Stimulated activated naive CD8-positive, alpha-beta T cell treated with anti-CD3 and anti-CD28 coated beads, Interleukin-15, Interleukin-2, amounts not matched to agents 100 ng/mL and 50 ng/mL, for 24 hours (primary cell): ENCODE data around the gene ENTHD1.
"Not testable (repeated sequence)": the region's sequence is repeated elsewhere in the genome, so short reads cannot be mapped to it uniquely, and the experiment has no call there.

Experiments used
- H3K27ac Mint-ChIP-seq: one replicate; pipeline ENCODE4 v1.8.0; 2021; ENCODE audit warnings: mild to moderate bottlenecking, mixed read lengths
- H3K27me3 Mint-ChIP-seq: one replicate; pipeline ENCODE4 v1.8.0; 2021; ENCODE audit warnings: mixed read lengths
- H3K36me3 Mint-ChIP-seq: one replicate; pipeline ENCODE4 v1.8.0; 2021; ENCODE audit warnings: low read depth, mixed read lengths
- H3K4me1 Mint-ChIP-seq: one replicate; pipeline ENCODE4 v1.8.0; 2021; ENCODE audit warnings: low read depth, mixed read lengths
- H3K4me3 Mint-ChIP-seq: one replicate; pipeline ENCODE4 v1.8.0; 2021; ENCODE audit warnings: mild to moderate bottlenecking, mixed read lengths
- H3K9me3 Mint-ChIP-seq: one replicate; pipeline ENCODE4 v1.8.0; 2021; ENCODE audit warnings: mixed read lengths

Gene ENTHD1

DNA sequence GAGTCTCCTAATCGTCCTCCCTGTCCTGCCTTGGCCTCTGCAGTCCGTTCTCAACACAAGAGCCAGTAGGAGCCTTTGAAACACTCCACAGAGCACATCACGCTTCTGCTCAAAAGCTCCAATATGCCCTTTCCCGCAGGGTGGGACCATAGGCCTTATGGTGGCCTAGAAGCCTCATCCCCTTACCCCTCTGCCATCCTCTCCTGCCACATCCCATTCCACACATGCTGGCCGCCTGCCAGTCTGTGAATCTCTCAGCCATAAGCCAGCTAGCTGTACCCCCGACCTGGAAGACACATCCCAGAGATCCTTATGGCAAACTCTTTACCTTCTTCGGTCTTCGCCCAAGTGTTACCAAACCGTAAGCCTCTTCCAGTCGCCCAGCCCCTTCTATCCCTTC lies 157.8 kb downstream of the ENTHD1 start:
- H3K36me3 Mint-ChIP-seq = peaks cover 4% of the 10 kb centered on the region
- H3K4me1 Mint-ChIP-seq = no peaks in the 10 kb centered on the region
- H3K27ac Mint-ChIP-seq = no peak overlapping the region
- peaks cover 4% of the 10 kb centered on the region for H3K9me3 Mint-ChIP-seq
- H3K27me3 Mint-ChIP-seq = peaks cover 8% of the 10 kb centered on the region
- no peak overlapping the region for H3K4me3 Mint-ChIP-seq

DNA sequence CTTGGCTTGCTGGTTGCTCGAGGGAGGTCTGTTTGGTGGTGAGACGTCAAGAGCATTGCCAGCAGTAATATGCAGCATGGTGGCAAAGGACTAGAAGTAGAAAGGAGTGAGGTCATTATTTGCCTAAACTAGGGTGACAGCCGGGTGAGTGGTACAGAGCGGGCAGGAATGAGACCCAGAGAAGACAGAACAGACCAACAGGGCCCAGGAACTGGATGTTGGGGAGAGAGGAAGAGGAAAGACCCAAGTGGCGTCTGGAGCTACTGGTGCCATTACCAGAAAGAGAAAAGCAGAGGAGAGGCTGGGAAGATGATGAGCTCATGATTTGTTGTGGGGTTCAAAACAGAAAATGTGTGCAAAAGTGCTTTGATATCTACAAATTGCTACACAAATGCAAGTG lies 158.7 kb downstream of the ENTHD1 start:
- H3K9me3 Mint-ChIP-seq = peaks cover 4% of the 10 kb centered on the region
- H3K27ac Mint-ChIP-seq = no peak overlapping the region
- peaks cover 4% of the 10 kb centered on the region for H3K36me3 Mint-ChIP-seq
- H3K4me3 Mint-ChIP-seq = no peak overlapping the region
- peaks cover 8% of the 10 kb centered on the region for H3K27me3 Mint-ChIP-seq
- no peaks in the 10 kb centered on the region for H3K4me1 Mint-ChIP-seq

DNA sequence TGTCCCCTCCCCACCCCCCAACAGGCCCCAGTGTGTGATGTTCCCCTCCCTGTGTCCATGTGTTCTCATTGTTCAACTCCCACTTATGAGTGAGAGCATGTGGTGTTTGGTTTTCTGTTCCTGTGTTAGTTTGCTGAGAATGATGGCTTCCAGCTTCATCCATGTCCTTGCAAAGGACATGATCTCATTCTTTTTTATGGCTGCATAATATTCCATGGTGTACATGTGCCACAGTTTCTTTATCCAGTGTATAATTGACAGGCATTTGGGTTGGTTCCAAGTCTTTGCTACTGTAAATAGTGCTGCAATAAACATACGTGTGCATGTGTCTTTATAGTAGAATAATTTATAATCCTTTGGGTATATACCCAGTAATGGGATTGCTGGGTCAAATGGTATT lies 159.5 kb downstream of the ENTHD1 start:
- H3K36me3 Mint-ChIP-seq = not testable (repeated sequence)

DNA sequence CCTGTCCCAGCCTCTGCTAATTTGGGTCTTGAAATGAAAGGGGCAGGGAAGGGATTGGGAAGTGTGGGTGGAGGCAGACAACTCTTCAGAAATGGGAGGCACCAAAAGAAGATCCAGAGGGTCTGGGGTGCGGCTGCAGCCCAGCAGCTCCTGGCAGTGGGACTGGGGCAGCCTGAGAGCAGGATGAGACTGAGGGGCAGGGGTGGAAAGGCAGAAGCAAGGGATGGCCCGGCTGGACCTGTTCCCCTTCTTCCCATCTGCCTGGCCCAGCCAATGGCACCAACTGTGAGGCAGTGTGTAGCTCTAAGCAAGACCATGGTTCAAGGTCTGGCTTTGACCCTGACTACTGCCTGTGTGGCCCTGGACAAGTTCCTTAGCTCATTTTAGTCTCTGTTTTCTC lies 160.4 kb downstream of the ENTHD1 start:
- Mint-ChIP-seq H3K4me1 (no peaks in the 10 kb centered on the region), H3K9me3 (no peaks in the 10 kb centered on the region), H3K36me3 (no peaks in the 10 kb centered on the region), H3K27me3 (peaks cover 8% of the 10 kb centered on the region), H3K4me3 (no peak overlapping the region), H3K27ac (no peak overlapping the region)

More for the DNA sequence above, 159.5 kb downstream of the ENTHD1 start:
- not testable (repeated sequence) for H3K4me3 Mint-ChIP-seq, H3K9me3 Mint-ChIP-seq, H3K27me3 Mint-ChIP-seq, H3K4me1 Mint-ChIP-seq, H3K27ac Mint-ChIP-seq

DNA sequence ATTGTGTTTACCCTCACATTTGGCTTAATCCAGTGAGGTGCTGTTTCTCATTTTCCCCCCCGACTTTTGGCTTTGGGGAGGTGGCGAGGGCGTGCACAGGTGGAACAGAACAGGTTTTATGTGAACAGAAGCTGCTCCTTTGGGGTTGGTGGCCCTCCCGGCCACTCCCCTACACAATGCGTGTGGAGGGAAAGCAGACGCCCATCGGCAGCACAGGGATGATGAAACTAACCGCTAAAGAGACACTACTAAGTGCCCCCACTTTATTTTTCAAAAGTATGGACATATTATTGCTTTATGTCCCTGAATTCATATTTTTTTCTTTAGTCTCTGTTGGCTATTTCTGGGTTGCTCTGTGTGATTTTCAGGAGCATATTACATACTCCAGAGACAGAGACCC lies 160.9 kb downstream of the ENTHD1 start:
- Mint-ChIP-seq H3K27me3 (peaks cover 4% of the 10 kb centered on the region), H3K27ac (no peak overlapping the region)

DNA sequence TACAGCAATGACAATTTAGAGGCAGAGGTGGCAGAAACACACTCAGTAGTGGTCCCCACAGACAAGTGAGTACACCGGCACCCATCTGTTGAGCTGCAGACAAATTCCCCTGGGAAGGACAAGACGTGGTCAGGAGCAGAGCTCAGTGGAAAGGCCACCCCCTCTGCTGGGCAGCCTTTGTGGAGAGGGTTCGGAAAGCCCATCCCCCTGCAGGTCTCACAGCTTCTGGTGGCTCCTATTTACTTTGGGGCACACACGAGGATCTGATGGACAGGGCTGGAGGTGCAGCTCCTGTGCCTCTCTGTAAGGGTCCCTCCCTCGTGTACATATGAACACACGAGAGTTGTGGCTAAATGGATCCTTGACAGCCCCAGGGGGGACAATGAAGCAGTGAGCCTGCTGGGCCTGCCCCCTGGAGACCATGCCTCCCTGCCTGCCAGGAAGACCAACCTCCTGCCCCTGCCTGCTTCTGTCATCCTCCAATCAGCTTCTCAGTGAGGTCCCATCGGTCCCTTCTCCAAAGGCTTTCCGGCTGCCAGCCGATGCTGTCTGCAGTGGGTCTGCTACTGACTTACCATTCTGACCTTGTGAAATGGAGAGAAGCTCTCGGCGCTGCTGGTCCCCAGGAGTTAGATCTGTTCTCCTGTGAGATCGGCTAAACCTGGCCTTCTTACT lies 161.5 kb downstream of the ENTHD1 start:
- H3K27me3 Mint-ChIP-seq = peaks cover 4% of the 10 kb centered on the region
- no peaks in the 10 kb centered on the region for H3K9me3 Mint-ChIP-seq
- no peak overlapping the region for H3K27ac Mint-ChIP-seq
- no peaks in the 10 kb centered on the region for H3K36me3 Mint-ChIP-seq
- H3K4me1 Mint-ChIP-seq = no peaks in the 10 kb centered on the region
- no peak overlapping the region for H3K4me3 Mint-ChIP-seq

More for the DNA sequence above, 160.9 kb downstream of the ENTHD1 start:
- no peaks in the 10 kb centered on the region for H3K4me1 Mint-ChIP-seq
- no peaks in the 10 kb centered on the region for H3K9me3 Mint-ChIP-seq
- H3K36me3 Mint-ChIP-seq = no peaks in the 10 kb centered on the region
- no peak overlapping the region for H3K4me3 Mint-ChIP-seq

DNA sequence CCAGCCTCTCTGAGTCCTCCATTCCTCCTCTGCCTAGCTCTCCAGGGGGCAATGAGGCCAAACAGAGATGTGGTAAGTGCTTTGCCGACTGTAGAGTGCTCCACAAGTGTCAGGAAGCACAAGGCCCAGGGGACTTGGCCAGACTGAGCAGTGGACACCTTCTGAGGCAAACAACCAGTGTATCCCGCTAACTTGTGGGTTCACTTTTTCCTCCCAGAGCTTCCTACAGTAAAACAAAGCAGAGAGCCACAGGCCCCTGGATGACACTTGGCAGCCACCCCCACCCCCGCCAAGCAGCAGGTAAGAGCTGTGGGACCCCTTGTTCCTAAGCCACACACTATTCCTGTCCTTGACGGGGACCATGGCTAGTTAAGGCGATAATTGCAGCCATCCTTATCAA lies 162.1 kb downstream of the ENTHD1 start:
- Mint-ChIP-seq H3K4me3 (no peak overlapping the region), H3K27ac (no peak overlapping the region), H3K36me3 (no peaks in the 10 kb centered on the region), H3K4me1 (no peaks in the 10 kb centered on the region), H3K9me3 (no peaks in the 10 kb centered on the region), H3K27me3 (peaks cover 6% of the 10 kb centered on the region)

DNA sequence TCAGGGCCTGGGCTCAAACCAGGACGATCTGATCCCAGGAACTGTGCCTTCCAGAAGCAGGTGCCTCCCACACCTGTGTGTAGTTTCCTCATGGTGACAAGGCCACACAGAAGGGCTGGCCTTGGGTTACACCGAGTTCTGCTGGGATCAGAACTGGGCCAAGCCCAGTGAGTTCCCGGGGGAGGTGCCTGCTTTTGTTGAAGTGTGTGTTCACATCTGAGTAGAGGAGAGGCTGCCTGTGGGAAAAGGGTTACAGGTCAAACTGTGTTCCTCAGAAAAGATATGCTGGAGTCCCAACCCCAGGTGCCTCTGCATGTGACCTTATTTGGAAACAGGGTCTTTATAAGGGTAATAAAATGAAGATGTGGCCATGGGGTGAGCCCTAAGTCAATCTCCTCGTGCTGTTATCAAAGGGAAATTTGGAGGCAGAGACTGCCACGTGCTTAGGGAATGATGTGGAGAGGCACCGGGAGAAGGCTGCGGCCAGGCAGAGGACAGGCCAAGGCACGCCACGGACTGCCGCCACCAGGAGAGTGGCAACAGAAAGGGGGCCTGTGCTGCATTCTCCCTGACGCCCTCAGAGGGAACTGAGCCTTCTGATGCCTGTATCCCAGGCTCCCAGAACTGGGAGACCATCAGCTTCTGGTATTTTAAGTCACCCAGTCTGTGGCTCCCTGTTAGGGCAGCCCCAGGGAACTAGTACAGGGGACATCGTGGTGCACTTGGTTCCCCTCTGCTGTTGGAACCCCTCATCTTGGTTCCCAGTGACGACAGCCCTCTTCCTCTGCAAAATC lies 164.2 kb downstream of the ENTHD1 start:
- Mint-ChIP-seq H3K27me3 (peaks cover 4% of the 10 kb centered on the region), H3K4me3 (no peak overlapping the region), H3K4me1 (no peaks in the 10 kb centered on the region), H3K9me3 (no peaks in the 10 kb centered on the region), H3K36me3 (no peaks in the 10 kb centered on the region), H3K27ac (no peak overlapping the region)

DNA sequence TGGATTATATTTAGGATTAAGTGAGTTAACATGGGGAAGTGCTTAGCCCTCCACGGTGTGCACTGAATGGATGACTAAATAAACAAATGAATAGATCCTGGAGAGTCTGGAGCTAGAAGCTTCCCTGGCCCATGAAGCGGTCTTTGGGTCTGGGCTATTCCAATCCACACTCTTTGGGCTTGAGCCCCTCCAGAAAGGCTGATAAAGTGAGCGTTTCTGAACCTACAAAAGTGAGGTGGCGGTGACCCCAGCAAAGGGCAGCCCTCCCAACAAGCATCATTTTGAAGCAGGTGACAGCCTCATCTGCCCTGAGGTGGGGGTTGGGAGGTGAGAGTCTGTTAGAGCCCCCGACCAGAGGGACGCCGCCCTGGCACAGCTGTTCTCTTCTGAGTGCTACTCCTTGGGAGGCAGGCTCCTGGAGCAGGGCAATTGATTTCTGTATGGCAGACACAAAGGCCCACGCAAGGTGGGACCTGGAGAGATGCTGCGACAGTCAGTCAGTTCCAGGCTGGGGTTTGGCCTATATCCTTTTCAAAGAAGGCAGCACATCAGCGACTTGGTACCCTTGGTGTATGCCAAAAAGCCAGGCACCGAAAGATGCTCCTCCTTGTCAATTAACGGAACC lies 165.2 kb downstream of the ENTHD1 start:
- no peak overlapping the region for H3K27ac Mint-ChIP-seq
- no peaks in the 10 kb centered on the region for H3K36me3 Mint-ChIP-seq
- H3K27me3 Mint-ChIP-seq = peaks cover 4% of the 10 kb centered on the region
- no peaks in the 10 kb centered on the region for H3K4me1 Mint-ChIP-seq
- no peak overlapping the region for H3K4me3 Mint-ChIP-seq
- H3K9me3 Mint-ChIP-seq = no peaks in the 10 kb centered on the region

DNA sequence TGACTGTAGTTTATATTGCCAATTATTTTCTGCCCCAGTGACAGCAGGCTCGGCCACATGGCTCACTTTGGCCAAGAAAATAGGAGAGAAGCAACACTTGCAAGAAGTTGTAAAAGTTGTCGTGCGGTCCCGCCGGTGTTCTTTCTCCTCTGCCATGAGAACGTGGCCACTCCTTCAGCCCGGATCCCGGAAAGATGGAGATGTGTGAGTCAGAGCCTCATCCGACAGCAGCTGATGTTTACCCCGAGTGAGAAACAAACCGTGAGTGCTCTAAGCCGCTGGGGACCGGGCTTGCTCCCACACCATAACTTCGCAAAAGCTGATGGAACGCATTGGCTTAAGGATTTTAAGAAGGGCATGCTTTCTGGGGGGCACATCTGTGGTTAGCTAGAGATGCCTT lies 166.0 kb downstream of the ENTHD1 start:
- H3K9me3 Mint-ChIP-seq = no peaks in the 10 kb centered on the region

DNA sequence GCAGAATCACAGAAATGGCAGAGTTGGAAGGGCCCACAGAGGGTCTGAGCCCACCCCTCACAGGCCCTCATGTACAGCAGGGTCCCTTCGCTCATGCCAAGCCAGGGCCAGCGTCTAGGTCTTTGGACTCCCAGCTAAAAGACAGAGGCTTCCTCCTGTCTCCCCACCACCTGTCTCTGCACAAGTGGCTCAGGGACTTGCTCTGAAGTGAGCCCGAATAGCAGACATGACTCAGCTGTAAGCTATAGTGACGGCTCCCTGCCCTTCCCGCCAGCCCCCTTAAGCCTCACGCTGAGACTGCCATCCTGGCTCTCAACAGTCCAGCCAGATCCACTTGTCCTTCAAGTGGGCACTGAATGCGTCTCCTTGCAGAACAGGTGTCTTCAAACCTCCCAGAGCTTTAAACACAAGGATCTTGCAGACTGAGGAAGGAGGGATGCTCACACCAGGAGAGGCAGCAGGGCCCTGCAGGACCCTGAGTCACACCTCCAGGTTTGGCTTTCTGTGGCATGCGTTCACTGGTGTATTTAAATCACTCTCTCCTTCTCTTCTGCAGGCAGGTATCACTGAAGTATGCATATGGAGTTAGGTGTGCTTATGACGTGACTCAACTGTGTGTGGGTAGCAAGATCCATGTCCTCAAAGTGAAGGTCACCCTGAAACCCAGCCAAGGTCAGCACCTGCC lies 168.1 kb downstream of the ENTHD1 start:
- Mint-ChIP-seq H3K27ac (no peak overlapping the region), H3K36me3 (no peaks in the 10 kb centered on the region), H3K27me3 (peaks cover 5% of the 10 kb centered on the region), H3K9me3 (no peaks in the 10 kb centered on the region), H3K4me3 (no peak overlapping the region), H3K4me1 (no peaks in the 10 kb centered on the region)

More for the DNA sequence above, 166.0 kb downstream of the ENTHD1 start:
- Mint-ChIP-seq H3K27ac (no peak overlapping the region), H3K4me1 (no peaks in the 10 kb centered on the region), H3K27me3 (peaks cover 4% of the 10 kb centered on the region), H3K36me3 (no peaks in the 10 kb centered on the region), H3K4me3 (no peak overlapping the region)

DNA sequence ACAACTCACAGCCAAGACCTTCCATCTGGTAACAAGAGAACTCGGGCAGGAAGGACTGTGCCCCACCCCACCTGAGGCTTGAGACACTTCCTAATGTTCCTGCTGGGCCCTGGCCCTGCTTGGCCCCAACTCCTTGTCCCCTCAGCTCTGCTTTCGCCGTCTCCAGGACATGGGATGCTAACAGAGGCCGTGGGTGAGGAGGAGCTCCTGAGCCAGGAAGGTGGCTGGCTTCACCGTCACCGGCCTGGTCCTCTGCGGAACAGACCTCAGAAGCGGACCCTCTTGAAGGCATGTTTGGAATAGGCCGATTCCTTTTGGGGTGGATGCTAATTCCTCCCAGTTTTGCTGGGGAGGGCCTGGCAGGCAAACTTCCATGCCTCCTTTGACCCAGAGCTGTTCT lies 168.7 kb downstream of the ENTHD1 start:
- Mint-ChIP-seq H3K27me3 (peaks cover 7% of the 10 kb centered on the region), H3K36me3 (no peaks in the 10 kb centered on the region), H3K4me1 (no peaks in the 10 kb centered on the region), H3K4me3 (no peak overlapping the region), H3K9me3 (no peaks in the 10 kb centered on the region), H3K27ac (no peak overlapping the region)

DNA sequence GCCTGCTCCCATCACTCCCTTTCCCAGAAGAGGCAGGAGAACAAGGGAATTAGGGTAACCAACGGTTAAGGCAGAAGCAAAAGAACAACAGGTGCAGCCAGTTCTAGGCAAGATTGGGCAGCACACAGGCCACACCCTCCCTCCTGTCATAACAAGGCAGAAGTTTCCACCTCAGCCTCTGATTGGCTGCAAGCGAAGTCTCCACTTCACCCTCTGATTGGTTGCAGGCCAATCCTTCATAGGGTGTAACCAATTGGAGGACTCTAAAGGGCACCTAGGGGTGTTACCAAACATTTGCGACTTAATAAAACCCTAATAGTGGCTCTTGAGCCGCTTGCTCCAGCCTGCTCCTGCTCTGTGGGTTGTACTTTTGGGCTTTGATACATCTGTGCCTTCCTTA lies 169.2 kb downstream of the ENTHD1 start:
- H3K27ac Mint-ChIP-seq = no peak overlapping the region
- H3K36me3 Mint-ChIP-seq = no peaks in the 10 kb centered on the region
- H3K9me3 Mint-ChIP-seq = no peaks in the 10 kb centered on the region
- no peaks in the 10 kb centered on the region for H3K4me1 Mint-ChIP-seq
- no peak overlapping the region for H3K4me3 Mint-ChIP-seq
- peaks cover 7% of the 10 kb centered on the region for H3K27me3 Mint-ChIP-seq

DNA sequence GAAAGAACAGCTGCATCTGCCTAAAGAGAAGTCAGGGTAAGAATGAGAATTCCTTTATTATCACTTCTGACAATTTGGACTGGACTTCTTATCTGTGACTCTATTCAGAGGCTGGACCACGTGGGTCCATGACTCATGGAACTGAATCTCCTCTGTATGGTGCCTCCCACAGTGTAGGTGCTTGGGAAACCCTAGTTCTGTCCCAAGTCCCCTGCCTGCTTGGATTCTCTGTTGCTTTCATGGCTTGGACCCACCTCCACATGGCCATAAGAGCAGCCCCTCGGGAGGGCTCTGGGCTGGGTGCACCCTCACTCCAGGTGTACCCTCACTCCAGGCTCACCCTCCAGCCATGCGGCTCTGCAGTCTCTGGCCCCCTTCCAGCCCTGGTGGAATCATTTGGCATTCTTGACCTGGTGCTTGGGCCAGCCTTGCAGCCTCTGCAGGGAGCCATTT lies 169.6 kb downstream of the ENTHD1 start:
- Mint-ChIP-seq H3K27ac (no peak overlapping the region), H3K4me1 (no peaks in the 10 kb centered on the region), H3K36me3 (no peaks in the 10 kb centered on the region), H3K27me3 (peaks cover 7% of the 10 kb centered on the region), H3K9me3 (no peaks in the 10 kb centered on the region), H3K4me3 (no peak overlapping the region)

DNA sequence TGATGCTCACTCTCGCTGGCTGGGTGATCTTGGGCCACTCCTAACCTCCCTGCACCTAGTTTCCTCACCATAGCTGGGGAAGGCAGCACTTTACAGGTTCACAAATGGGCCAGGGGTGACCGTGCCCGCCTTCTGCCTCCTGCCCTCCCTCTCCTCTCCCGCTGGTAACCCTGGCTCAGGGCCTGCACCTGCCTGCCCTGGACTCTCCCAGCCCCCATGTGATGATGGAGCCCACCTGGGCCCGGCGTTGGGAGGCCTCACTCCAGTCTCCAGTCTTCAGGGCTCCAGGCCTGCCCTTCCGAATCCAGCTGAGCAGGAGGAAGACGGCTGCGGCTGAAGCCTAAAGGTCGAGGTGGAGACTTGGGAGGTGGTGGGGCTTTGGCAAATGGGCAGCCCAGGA lies 170.1 kb downstream of the ENTHD1 start:
- peaks cover 7% of the 10 kb centered on the region for H3K27me3 Mint-ChIP-seq
- H3K36me3 Mint-ChIP-seq = no peaks in the 10 kb centered on the region
- no peak overlapping the region for H3K27ac Mint-ChIP-seq
- no peak overlapping the region for H3K4me3 Mint-ChIP-seq
- no peaks in the 10 kb centered on the region for H3K9me3 Mint-ChIP-seq
- H3K4me1 Mint-ChIP-seq = no peaks in the 10 kb centered on the region
